HepG2 (cell line): ENCODE data around the gene FASTKD1. TPM values are rescaled to one million over a fixed set of nuclear protein-coding genes. Genes with fewer than 3 reads are reported as not detected.

ENCODE experiments used
- ASH2L ChIP-seq: fragments of 300-600, 200-600 bp; sonication (generic); IDR thresholded peaks from 2 replicates; pipeline ENCODE4 v1.7.0; 2017; ENCODE audit warnings: low read depth, mild to moderate bottlenecking, moderate library complexity, mixed read lengths, low read length; ENCODE audit not compliant: insufficient read length
- BRCA1 ChIP-seq: sonication (generic); formaldehyde crosslinking; IDR thresholded peaks from 2 replicates; pipeline ENCODE4 v1.4.0; 2020; ENCODE audit warnings: missing genetic modification reagents
- CCDC6 ChIP-seq: sonication (generic); formaldehyde crosslinking; IDR thresholded peaks from 2 replicates; pipeline ENCODE4 v1.8.1; 2022; ENCODE audit warnings: mild to moderate bottlenecking, missing genetic modification reagents, moderate library complexity
- CREB1 ChIP-seq, 2 experiments: fragments of 450-650 bp in 1 of 2; IDR thresholded peaks; 2 replicates each; pipeline ENCODE4 v1.6.1; 2016 to 2017; ENCODE audit warnings: control low read depth in 1 of 2, mild to moderate bottlenecking in 1 of 2, missing compliant biosample characterization in 1 of 2, missing genetic modification characterization in 1 of 2
- GABPA ChIP-seq, 2 experiments: IDR thresholded peaks; 2 replicates each; pipeline ENCODE4 v1.6.1; 2011 to 2016; ENCODE audit warnings: low read depth in 2 of 2, low read length in 1 of 2, missing biosample characterization in 1 of 2, missing genetic modification characterization in 1 of 2
- GABPB1 ChIP-seq: IDR thresholded peaks from 2 replicates; pipeline ENCODE4 v1.6.1; 2016; ENCODE audit warnings: mild to moderate bottlenecking, missing genetic modification reagents, moderate library complexity, missing compliant biosample characterization
- GFI1 ChIP-seq: sonication (generic); formaldehyde crosslinking; IDR thresholded peaks from 2 replicates; pipeline ENCODE4 v1.5.0; 2020; ENCODE audit warnings: missing genetic modification reagents, mild to moderate bottlenecking, borderline replicate concordance
- IKZF4 ChIP-seq: sonication (generic); formaldehyde crosslinking; IDR thresholded peaks from 2 replicates; pipeline ENCODE4 v1.5.1; 2020; ENCODE audit warnings: borderline replicate concordance, mild to moderate bottlenecking, low read depth, missing genetic modification reagents; ENCODE audit errors: not compliant biosample characterization
- ISX ChIP-seq: sonication (generic); formaldehyde crosslinking; conservative IDR thresholded peaks from 2 replicates; pipeline ENCODE4 v1.5.0; 2020; ENCODE audit warnings: missing genetic modification reagents
- MIER2 ChIP-seq: IDR thresholded peaks from 2 replicates; pipeline ENCODE4 v1.6.1; 2016; ENCODE audit warnings: missing biosample characterization, missing genetic modification reagents
- MNT ChIP-seq: fragments of 450-650 bp; IDR thresholded peaks from 2 replicates; pipeline ENCODE4 v1.6.1; 2016
- MTA1 ChIP-seq: sonication (generic); formaldehyde crosslinking; IDR thresholded peaks from 2 replicates; pipeline ENCODE4 v1.4.0; 2020; ENCODE audit warnings: missing genetic modification reagents, mild to moderate bottlenecking, borderline replicate concordance
- MTA3 ChIP-seq: sonication (generic); formaldehyde crosslinking; IDR thresholded peaks from 2 replicates; pipeline ENCODE4 v1.4.0; 2020; ENCODE audit warnings: missing genetic modification reagents
- NCOA1 ChIP-seq: sonication (generic); formaldehyde crosslinking; IDR thresholded peaks from 2 replicates; pipeline ENCODE4 v1.9.0; 2021; ENCODE audit warnings: missing genetic modification reagents
- PAWR ChIP-seq: sonication (generic); formaldehyde crosslinking; IDR thresholded peaks from 2 replicates; pipeline ENCODE4 v1.4.0; 2020; ENCODE audit warnings: missing genetic modification reagents, mild to moderate bottlenecking, borderline replicate concordance
- RAD21 ChIP-seq: fragments of 450-650 bp; formaldehyde crosslinking; IDR thresholded peaks from 2 replicates; pipeline ENCODE4 v1.5.0; 2020; ENCODE audit warnings: mild to moderate bottlenecking
- REST ChIP-seq, 2 experiments: IDR thresholded peaks; 2 replicates each; pipeline ENCODE4 v1.6.1; 2011 to 2012; ENCODE audit warnings: low read length in 2 of 2, borderline replicate concordance in 1 of 2, low read depth in 1 of 2, mild to moderate bottlenecking in 1 of 2, moderate library complexity in 1 of 2
- SIN3A ChIP-seq: IDR thresholded peaks from 2 replicates; pipeline ENCODE4 v1.6.1; 2011; ENCODE audit warnings: low read depth, mild to moderate bottlenecking, control low read depth, low read length, borderline replicate concordance
- SKI ChIP-seq: fragments of 450-650 bp; IDR thresholded peaks from one replicate; pipeline ENCODE4 v1.6.1; 2018; ENCODE audit warnings: mild to moderate bottlenecking; ENCODE audit not compliant: partially characterized antibody
- SMAD1 ChIP-seq: sonication (generic); formaldehyde crosslinking; IDR thresholded peaks from 2 replicates; pipeline ENCODE4 v1.4.0; 2020; ENCODE audit warnings: missing genetic modification reagents, low read depth, mild to moderate bottlenecking, borderline replicate concordance
- SRF ChIP-seq: IDR thresholded peaks from 2 replicates; pipeline ENCODE4 v1.6.1; 2011; ENCODE audit warnings: mild to moderate bottlenecking, low read depth, low read length, moderate library complexity
- SYNCRIP ChIP-seq: fragments of 200-400 bp; formaldehyde crosslinking; IDR thresholded peaks from 2 replicates; pipeline ENCODE4 v1.6.1; 2018; ENCODE audit warnings: mild to moderate bottlenecking, low read depth, low read length; ENCODE audit not compliant: insufficient read depth
- ZKSCAN1 ChIP-seq: fragments of 150-350 bp; IDR thresholded peaks from 2 replicates; pipeline ENCODE4 v1.6.1; 2014; ENCODE audit warnings: low read length
- ZNF331 ChIP-seq: sonication (generic); formaldehyde crosslinking; IDR thresholded peaks from 2 replicates; pipeline ENCODE4 v1.4.0; 2020; ENCODE audit warnings: missing genetic modification reagents
- ZNF619 ChIP-seq: sonication (generic); formaldehyde crosslinking; IDR thresholded peaks from 2 replicates; pipeline ENCODE4 v1.4.0; 2020; ENCODE audit warnings: mild to moderate bottlenecking, missing genetic modification reagents
- polyA plus RNA-seq, 8 experiments: library from polyadenylated mRNA; depleted of rRNA in 3 of 8; stranded (reverse) in 7 of 8; unstranded in 1 of 8; fragments of >200 nt; fragmentation: Illumina TruSeq in 4 of 8; extraction: Trizol in 4 of 8; gene quantifications; 2 replicates each; pipeline versions ENCODE4 v1.2.1 to v1.2.3, GENCODE V29; 2011 to 2016; ENCODE audit warnings: low read depth in 4 of 8, missing spikeins in 1 of 8, mixed read lengths in 1 of 8; ENCODE audit not compliant: insufficient read depth in 1 of 8
- total RNA-seq, 5 experiments: library from RNA; depleted of rRNA; stranded (reverse); fragments of >200 nt; fragmentation: Illumina TruSeq; extraction: Trizol; gene quantifications; 2 replicates each; pipeline ENCODE4 v1.2.3, GENCODE V29; 2016; ENCODE audit warnings: low read depth in 1 of 5

Gene FASTKD1
- total and polyA plus RNA-seq, 2 of the 13 experiments (the other 11 are each of a cell fraction or from before 2014, with no cell fraction given): 35.0 to 38.0 TPM

- TF ChIP-seq PAWR (no peak), GABPA (IDR thresholded peaks at IDR 0.05; ENCODE audit: low read depth, low read length) (peak; percentile 61), GABPA (CRISPR knock-in tag; IDR thresholded peaks at IDR 0.05; ENCODE audit: low read depth) (peak; percentile 93), MNT (peak; percentile 75), ZKSCAN1 (no peak), GABPB1 (CRISPR knock-in tag) (peak; percentile 95), NCOA1 (no peak), MIER2 (peak; percentile 87), SYNCRIP (no peak), REST (IDR thresholded peaks at IDR 0.05; ENCODE audit: borderline replicate concordance in 1 of 2, low read depth in 1 of 2, low read length in 2 of 2) (peak in 1 of 2 experiments; percentile 80; a peak in 1 of 4 replicates), ISX (CRISPR knock-in tag) (no peak), MTA3 (CRISPR knock-in tag) (no peak), SMAD1 (CRISPR knock-in tag) (0 out of 2 replicates have a peak, but pooled peaks have one; percentile 77), SRF (peak; percentile 78), IKZF4 (peak; percentile 73), ZNF619 (CRISPR knock-in tag) (no peak), CCDC6 (CRISPR knock-in tag) (peak; percentile 84), RAD21 (peak; percentile 40), ASH2L (peak; percentile 95), SIN3A (peak; percentile 91), GFI1 (CRISPR knock-in tag) (peak; percentile 71; the same call in 1 of the 2 replicates), CREB1 (IDR thresholded peaks at IDR 0.05) (peak; percentile 91), CREB1 (CRISPR knock-in tag; IDR thresholded peaks at IDR 0.05) (peak; percentile 98), BRCA1 (0 out of 2 replicates have a peak, but pooled peaks have one; percentile 83), MTA1 (CRISPR knock-in tag) (peak; percentile 57; the same call in 1 of the 2 replicates), SKI (peak; percentile 97), ZNF331 (CRISPR knock-in tag) (peak; percentile 93)
Measured at GRCh38 chr2:169573160-169573973, at the start of gene FASTKD1 (continued).
